ENCODE results near the gene ALK. TPM values are rescaled to one million over a fixed set of nuclear protein-coding genes. Genes with fewer than 3 reads are reported as not detected.

ALK gene
- total and polyA plus RNA-seq, 2 experiments from 2014 or later, result 0.35 TPM; not detected in 1

- no peaks in the 10 kb centered on the region for H3K9me3 Mint-ChIP-seq
- no peak overlapping the region for H3K27ac ChIP-seq (ENCODE audit: low read depth)
- TF ChIP-seq POLR2AphosphoS5 (IDR thresholded peaks at IDR 0.05; ENCODE audit: low read depth), result no peak
- TF ChIP-seq EZH2 (IDR thresholded peaks at IDR 0.05; ENCODE audit: low read depth, unreplicated experiment), result no peak
- no peak for TF ChIP-seq CTCF (conservative IDR thresholded peaks at IDR 0.05; ENCODE audit: low read depth in 2 of 2)
- TF ChIP-seq ETS1 (IDR thresholded peaks at IDR 0.05), result no peak
- TF ChIP-seq ZNF462 (CRISPR knock-in tag; IDR thresholded peaks at IDR 0.05), result no peak
- TF ChIP-seq EZH2phosphoT487 (IDR thresholded peaks at IDR 0.05; ENCODE audit: unreplicated experiment), result no peak
- TF ChIP-seq REST (IDR thresholded peaks at IDR 0.05; ENCODE audit: unreplicated experiment), result no peak
- TF ChIP-seq NANOG (IDR thresholded peaks at IDR 0.05; ENCODE audit: borderline replicate concordance), result no peak
- TF ChIP-seq STAT1 (IDR thresholded peaks at IDR 0.05; ENCODE audit: unreplicated experiment), result no peak
- TF ChIP-seq CREB1 (CRISPR knock-in tag; IDR thresholded peaks at IDR 0.05; ENCODE audit: low read depth), result no peak
- TF ChIP-seq ZNF331 (CRISPR knock-in tag; IDR thresholded peaks at IDR 0.05; ENCODE audit: low read depth), result no peak
- TF ChIP-seq ZNF114 (CRISPR knock-in tag; IDR thresholded peaks at IDR 0.05), result no peak
- no peak for TF ChIP-seq JUNB (IDR thresholded peaks at IDR 0.05; ENCODE audit: unreplicated experiment)
- no peak overlapping the region for H3K4me2 ChIP-seq
- no peaks in the 10 kb centered on the region; the same call in none of the 3 replicates for H3K4me1 Mint-ChIP-seq
- ATAC-seq, result no peak
- no peaks in the 10 kb centered on the region for H3K27me3 ChIP-seq (ENCODE audit: insufficient read depth)
- H4K20me1 ChIP-seq (replicated peaks; ENCODE audit: insufficient read depth), result no peaks in the 10 kb centered on the region
- no peaks in the 10 kb centered on the region for H3K36me3 ChIP-seq (ENCODE audit: insufficient read depth)
- no peak overlapping the region for H2AFZ ChIP-seq
- H3F3A ChIP-seq (replicated peaks; ENCODE audit: low read depth), result no peaks in the 10 kb centered on the region
- no peaks in the 10 kb centered on the region for H3K27me3 Mint-ChIP-seq (ENCODE audit: insufficient read depth, low read depth, poor library complexity)
- DNase-seq (ENCODE audit: low spot score), result no peak
- no peak overlapping the region for H3K27ac Mint-ChIP-seq
- H3K9me2 ChIP-seq (ENCODE audit: insufficient read depth), result peaks cover 13% of the 10 kb centered on the region
- H3K4me1 ChIP-seq (ENCODE audit: insufficient read depth), result no peaks in the 10 kb centered on the region
- no peaks in the 10 kb centered on the region for H3K36me3 Mint-ChIP-seq (ENCODE audit: low read depth)
- H3K4me3 ChIP-seq, result no peak overlapping the region
- no peak overlapping the region for H3K4me3 Mint-ChIP-seq
- no peaks in the 10 kb centered on the region for H3K79me2 ChIP-seq (replicated peaks; ENCODE audit: insufficient read depth)
Measured at GRCh38 chr2:29496198-29496597, 425.2 kb downstream of the ALK start.
